GM23338 (cell line): Measurements from ENCODE around the gene AP2A1. TPM values are rescaled to one million over a fixed set of nuclear protein-coding genes. Genes with fewer than 3 reads are reported as not detected.

ENCODE experiments used
- ATAC-seq: fragments of 200-7000 bp; cut with Tn5 transposase; 3 replicates; pipeline ENCODE4 v1.9.1; 2020
- DNase-seq: peaks from one replicate; pipeline ENCODE4 v3.0.0-alpha.2; 2015; ENCODE audit warnings: low spot score
- H2AFZ ChIP-seq: fragments of 200-600 bp; sonication (generic); 2 replicates; pipeline ENCODE4 v1.8.0; 2016; ENCODE audit warnings: antibody characterized with exemption, mild to moderate bottlenecking, moderate library complexity
- H3F3A ChIP-seq: fragments of 200-600 bp; sonication (generic); replicated peaks from 2 replicates; pipeline ENCODE4 v1.8.0; 2017; ENCODE audit warnings: antibody characterized with exemption, mixed run types, low read depth
- H3K27ac ChIP-seq: fragments of 200-600 bp; sonication (generic); 2 replicates; pipeline ENCODE4 v1.6.1; 2016; ENCODE audit warnings: low read depth
- H3K27me3 ChIP-seq: fragments of 200-600 bp; sonication (generic); 2 replicates; pipeline ENCODE4 v1.8.0; 2016; ENCODE audit warnings: mild to moderate bottlenecking, mixed run types, moderate library complexity; ENCODE audit not compliant: insufficient read depth
- H3K36me3 ChIP-seq: fragments of 200-600 bp; sonication (generic); 2 replicates; pipeline ENCODE4 v1.8.0; 2016; ENCODE audit warnings: mild to moderate bottlenecking; ENCODE audit not compliant: insufficient read depth
- H3K4me1 ChIP-seq: fragments of 200-600 bp; sonication (generic); 2 replicates; pipeline ENCODE4 v1.8.0; 2016; ENCODE audit warnings: mild to moderate bottlenecking, moderate library complexity; ENCODE audit not compliant: insufficient read depth
- H3K4me2 ChIP-seq: fragments of 200-600 bp; sonication (generic); 2 replicates; pipeline ENCODE4 v1.7.1; 2017; ENCODE audit warnings: mixed run types
- H3K4me3 ChIP-seq: fragments of 200-600 bp; sonication (generic); 2 replicates; pipeline ENCODE4 v1.6.1; 2016; ENCODE audit warnings: mixed run types
- H3K79me2 ChIP-seq: fragments of 200-600 bp; sonication (generic); replicated peaks from 2 replicates; pipeline ENCODE4 v1.8.0; 2017; ENCODE audit warnings: mild to moderate bottlenecking; ENCODE audit not compliant: insufficient read depth
- H3K9me2 ChIP-seq: fragments of 200-600 bp; sonication (generic); 2 replicates; pipeline ENCODE4 v1.8.0; 2017; ENCODE audit not compliant: insufficient read depth
- H4K20me1 ChIP-seq: fragments of 200-600 bp; sonication (generic); replicated peaks from 2 replicates; pipeline ENCODE4 v1.8.0; 2017; ENCODE audit warnings: mild to moderate bottlenecking; ENCODE audit not compliant: insufficient read depth
- H3K27ac Mint-ChIP-seq: 2 replicates; pipeline ENCODE4 v1.8.0; 2020; ENCODE audit warnings: inconsistent platforms, mild to moderate bottlenecking, moderate library complexity, mixed read lengths
- H3K27me3 Mint-ChIP-seq: 3 replicates; pipeline ENCODE4 v1.8.0; 2022; ENCODE audit warnings: low read depth, mild to moderate bottlenecking, moderate library complexity, mixed read lengths, inconsistent platforms; ENCODE audit not compliant: insufficient read depth, poor library complexity
- H3K36me3 Mint-ChIP-seq: 3 replicates; pipeline ENCODE4 v1.8.0; 2021; ENCODE audit warnings: low read depth, mild to moderate bottlenecking, inconsistent platforms, moderate library complexity, mixed read lengths
- H3K4me1 Mint-ChIP-seq: 3 replicates; pipeline ENCODE4 v1.8.0; 2020; ENCODE audit warnings: mild to moderate bottlenecking, inconsistent platforms, mixed read lengths
- H3K4me3 Mint-ChIP-seq: 3 replicates; pipeline ENCODE4 v1.8.0; 2021; ENCODE audit warnings: moderate library complexity, mild to moderate bottlenecking, inconsistent platforms, mixed read lengths
- H3K9me3 Mint-ChIP-seq: 3 replicates; pipeline ENCODE4 v1.8.0; 2020; ENCODE audit warnings: moderate library complexity, mild to moderate bottlenecking, inconsistent platforms, mixed read lengths
- CREB1 ChIP-seq: fragments of 250-450 bp; sonication (Bioruptor Pico); IDR thresholded peaks from 2 replicates; pipeline ENCODE4 v1.5.0; 2020; ENCODE audit warnings: low read depth, mild to moderate bottlenecking, moderate library complexity
- EZH2 ChIP-seq: fragments of 200-600 bp; sonication (generic); IDR thresholded peaks from one replicate; pipeline ENCODE4 v1.8.0; 2017; ENCODE audit warnings: antibody characterized with exemption, mild to moderate bottlenecking, low read depth; ENCODE audit not compliant: unreplicated experiment
- EZH2phosphoT487 ChIP-seq: fragments of 200-600 bp; sonication (generic); IDR thresholded peaks from one replicate; pipeline ENCODE4 v1.8.1; 2018; ENCODE audit warnings: antibody characterized with exemption; ENCODE audit not compliant: unreplicated experiment
- JUNB ChIP-seq: IDR thresholded peaks from one replicate; pipeline ENCODE4 v1.6.1; 2016; ENCODE audit warnings: antibody characterized with exemption; ENCODE audit not compliant: unreplicated experiment
- NANOG ChIP-seq: IDR thresholded peaks from 2 replicates; pipeline ENCODE4 v1.6.1; 2016; ENCODE audit warnings: antibody characterized with exemption, borderline replicate concordance
- POLR2AphosphoS5 ChIP-seq: IDR thresholded peaks from 2 replicates; pipeline ENCODE4 v1.6.1; 2016; ENCODE audit warnings: antibody characterized with exemption, low read depth
- STAT1 ChIP-seq: IDR thresholded peaks from one replicate; pipeline ENCODE4 v1.6.1; 2016; ENCODE audit warnings: antibody characterized with exemption; ENCODE audit not compliant: unreplicated experiment
- ZNF331 ChIP-seq: fragments of 250-450 bp; sonication (Bioruptor Pico); IDR thresholded peaks from 2 replicates; pipeline ENCODE4 v1.5.0; 2020; ENCODE audit warnings: low read depth, mild to moderate bottlenecking, moderate library complexity
- polyA plus RNA-seq: library from polyadenylated mRNA; unstranded; fragments of >200 nt; fragmentation: Nextera tagmentation; extraction: Ambion mirVana; gene quantifications from 2 replicates; pipeline ENCODE4 v1.2.1, GENCODE V29; 2016
- total RNA-seq: library from RNA; depleted of rRNA; stranded (reverse); fragments of >200 nt; shearing (Covaris generic); gene quantifications from 2 replicates; pipeline ENCODE4 v1.2.3, GENCODE V29; 2014
- TF ChIP-seq, protein P1 (sequence below): IDR thresholded peaks from one replicate; pipeline ENCODE4 v1.6.1; 2018; ENCODE audit warnings: antibody characterized with exemption; ENCODE audit not compliant: unreplicated experiment
- TF ChIP-seq, protein P2 (sequence below): IDR thresholded peaks from 2 replicates; pipeline ENCODE4 v1.6.1; 2016; ENCODE audit warnings: antibody characterized with exemption
- TF ChIP-seq, protein P3 (sequence below), 2 experiments: fragments of 200-600 bp in 1 of 2; sonication (generic) in 1 of 2; conservative IDR thresholded peaks; 2 replicates each; pipeline versions ENCODE4 v1.5.1 to v1.6.1; 2016 to 2017; ENCODE audit warnings: antibody characterized with exemption in 2 of 2, low read depth in 2 of 2, mild to moderate bottlenecking in 2 of 2, moderate library complexity in 1 of 2
- TF ChIP-seq, protein P4 (sequence below): fragments of 250-450 bp; sonication (Bioruptor Pico); IDR thresholded peaks from 2 replicates; pipeline ENCODE4 v1.5.0; 2020; ENCODE audit warnings: mild to moderate bottlenecking, moderate library complexity

AP2A1 gene
- total and polyA plus RNA-seq, 2 experiments from 2014 or later: 34.1 to 129 TPM

DNA sequence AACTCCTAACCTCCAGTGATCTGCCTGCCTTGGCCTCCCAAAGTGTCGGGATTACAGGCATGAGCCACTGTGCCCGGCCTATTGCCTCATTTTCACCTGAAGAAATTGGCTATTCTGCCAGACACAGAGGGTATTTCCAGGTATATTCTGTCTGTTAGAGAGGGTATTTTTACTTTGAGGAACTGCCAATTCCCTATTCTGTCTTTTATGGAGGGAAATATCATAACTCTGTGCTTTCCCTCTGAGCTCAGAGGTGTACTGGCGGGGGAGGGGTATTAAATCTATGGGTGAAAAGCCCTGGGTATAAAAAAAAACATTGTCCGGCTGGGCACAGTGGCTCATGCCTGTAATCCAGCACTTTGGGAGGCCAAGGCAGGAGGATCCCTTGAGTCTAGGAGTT, 28.5 kb upstream of the AP2A1 start (continued):
- no peak for TF ChIP-seq POLR2AphosphoS5
- no peak for TF ChIP-seq NANOG
- no peak for TF ChIP-seq ZNF331
- TF ChIP-seq, protein P1, sequence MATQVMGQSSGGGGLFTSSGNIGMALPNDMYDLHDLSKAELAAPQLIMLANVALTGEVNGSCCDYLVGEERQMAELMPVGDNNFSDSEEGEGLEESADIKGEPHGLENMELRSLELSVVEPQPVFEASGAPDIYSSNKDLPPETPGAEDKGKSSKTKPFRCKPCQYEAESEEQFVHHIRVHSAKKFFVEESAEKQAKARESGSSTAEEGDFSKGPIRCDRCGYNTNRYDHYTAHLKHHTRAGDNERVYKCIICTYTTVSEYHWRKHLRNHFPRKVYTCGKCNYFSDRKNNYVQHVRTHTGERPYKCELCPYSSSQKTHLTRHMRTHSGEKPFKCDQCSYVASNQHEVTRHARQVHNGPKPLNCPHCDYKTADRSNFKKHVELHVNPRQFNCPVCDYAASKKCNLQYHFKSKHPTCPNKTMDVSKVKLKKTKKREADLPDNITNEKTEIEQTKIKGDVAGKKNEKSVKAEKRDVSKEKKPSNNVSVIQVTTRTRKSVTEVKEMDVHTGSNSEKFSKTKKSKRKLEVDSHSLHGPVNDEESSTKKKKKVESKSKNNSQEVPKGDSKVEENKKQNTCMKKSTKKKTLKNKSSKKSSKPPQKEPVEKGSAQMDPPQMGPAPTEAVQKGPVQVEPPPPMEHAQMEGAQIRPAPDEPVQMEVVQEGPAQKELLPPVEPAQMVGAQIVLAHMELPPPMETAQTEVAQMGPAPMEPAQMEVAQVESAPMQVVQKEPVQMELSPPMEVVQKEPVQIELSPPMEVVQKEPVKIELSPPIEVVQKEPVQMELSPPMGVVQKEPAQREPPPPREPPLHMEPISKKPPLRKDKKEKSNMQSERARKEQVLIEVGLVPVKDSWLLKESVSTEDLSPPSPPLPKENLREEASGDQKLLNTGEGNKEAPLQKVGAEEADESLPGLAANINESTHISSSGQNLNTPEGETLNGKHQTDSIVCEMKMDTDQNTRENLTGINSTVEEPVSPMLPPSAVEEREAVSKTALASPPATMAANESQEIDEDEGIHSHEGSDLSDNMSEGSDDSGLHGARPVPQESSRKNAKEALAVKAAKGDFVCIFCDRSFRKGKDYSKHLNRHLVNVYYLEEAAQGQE: no peak
- TF ChIP-seq, protein P2, sequence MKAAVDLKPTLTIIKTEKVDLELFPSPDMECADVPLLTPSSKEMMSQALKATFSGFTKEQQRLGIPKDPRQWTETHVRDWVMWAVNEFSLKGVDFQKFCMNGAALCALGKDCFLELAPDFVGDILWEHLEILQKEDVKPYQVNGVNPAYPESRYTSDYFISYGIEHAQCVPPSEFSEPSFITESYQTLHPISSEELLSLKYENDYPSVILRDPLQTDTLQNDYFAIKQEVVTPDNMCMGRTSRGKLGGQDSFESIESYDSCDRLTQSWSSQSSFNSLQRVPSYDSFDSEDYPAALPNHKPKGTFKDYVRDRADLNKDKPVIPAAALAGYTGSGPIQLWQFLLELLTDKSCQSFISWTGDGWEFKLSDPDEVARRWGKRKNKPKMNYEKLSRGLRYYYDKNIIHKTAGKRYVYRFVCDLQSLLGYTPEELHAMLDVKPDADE: no peak
- no peak for TF ChIP-seq EZH2
- no peak for TF ChIP-seq EZH2phosphoT487

DNA sequence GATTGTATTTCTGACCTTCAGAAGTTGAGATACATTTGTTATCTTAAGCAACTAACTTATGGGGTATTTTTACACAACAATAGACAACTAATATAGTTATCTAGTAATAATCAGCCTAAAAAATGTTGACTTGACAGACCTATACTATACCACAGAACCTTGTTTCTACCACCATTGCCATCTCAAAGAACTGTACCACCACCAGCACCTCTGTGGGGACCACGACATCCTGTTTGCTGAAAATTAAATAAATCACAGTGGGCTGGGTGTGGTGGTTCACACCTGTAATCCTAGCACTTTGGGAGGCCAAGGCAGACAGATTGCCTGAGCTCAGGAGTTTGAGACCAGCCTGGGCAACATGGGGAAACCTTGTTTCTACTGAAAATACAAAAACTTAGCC, 27.7 kb upstream of the AP2A1 start:
- H3K36me3 Mint-ChIP-seq: no peaks in the 10 kb centered on the region
- no peaks in the 10 kb centered on the region for H3K79me2 ChIP-seq
- H3K36me3 ChIP-seq: no peaks in the 10 kb centered on the region
- no peaks in the 10 kb centered on the region for H3F3A ChIP-seq
- no peaks in the 10 kb centered on the region for H3K27me3 ChIP-seq
- no peak overlapping the region for H3K4me2 ChIP-seq
- no peak overlapping the region for H2AFZ ChIP-seq
- no peaks in the 10 kb centered on the region for H3K4me1 Mint-ChIP-seq
- H3K9me3 Mint-ChIP-seq: no peaks in the 10 kb centered on the region; the same call in 2 of the 3 replicates
- H3K27me3 Mint-ChIP-seq: peaks cover 2% of the 10 kb centered on the region
- H3K27ac ChIP-seq: no peak overlapping the region
- H4K20me1 ChIP-seq: no peaks in the 10 kb centered on the region
- no peak overlapping the region for H3K4me3 ChIP-seq
- H3K4me1 ChIP-seq: no peaks in the 10 kb centered on the region
- H3K9me2 ChIP-seq: no peaks in the 10 kb centered on the region
- H3K4me3 Mint-ChIP-seq: no peak overlapping the region
- ATAC-seq (no peak), DNase-seq (no peak)
- no peak overlapping the region for H3K27ac Mint-ChIP-seq
- TF ChIP-seq STAT1 (no peak), JUNB (no peak), CREB1 (CRISPR knock-in tag) (no peak), NANOG (no peak), POLR2AphosphoS5 (no peak), EZH2 (no peak), ZNF331 (no peak)
- TF ChIP-seq, protein P3, sequence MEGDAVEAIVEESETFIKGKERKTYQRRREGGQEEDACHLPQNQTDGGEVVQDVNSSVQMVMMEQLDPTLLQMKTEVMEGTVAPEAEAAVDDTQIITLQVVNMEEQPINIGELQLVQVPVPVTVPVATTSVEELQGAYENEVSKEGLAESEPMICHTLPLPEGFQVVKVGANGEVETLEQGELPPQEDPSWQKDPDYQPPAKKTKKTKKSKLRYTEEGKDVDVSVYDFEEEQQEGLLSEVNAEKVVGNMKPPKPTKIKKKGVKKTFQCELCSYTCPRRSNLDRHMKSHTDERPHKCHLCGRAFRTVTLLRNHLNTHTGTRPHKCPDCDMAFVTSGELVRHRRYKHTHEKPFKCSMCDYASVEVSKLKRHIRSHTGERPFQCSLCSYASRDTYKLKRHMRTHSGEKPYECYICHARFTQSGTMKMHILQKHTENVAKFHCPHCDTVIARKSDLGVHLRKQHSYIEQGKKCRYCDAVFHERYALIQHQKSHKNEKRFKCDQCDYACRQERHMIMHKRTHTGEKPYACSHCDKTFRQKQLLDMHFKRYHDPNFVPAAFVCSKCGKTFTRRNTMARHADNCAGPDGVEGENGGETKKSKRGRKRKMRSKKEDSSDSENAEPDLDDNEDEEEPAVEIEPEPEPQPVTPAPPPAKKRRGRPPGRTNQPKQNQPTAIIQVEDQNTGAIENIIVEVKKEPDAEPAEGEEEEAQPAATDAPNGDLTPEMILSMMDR (conservative IDR thresholded peaks at IDR 0.05; ENCODE audit: low read depth in 2 of 2): no peak
- TF ChIP-seq, protein P2: no peak
- TF ChIP-seq, protein P4, sequence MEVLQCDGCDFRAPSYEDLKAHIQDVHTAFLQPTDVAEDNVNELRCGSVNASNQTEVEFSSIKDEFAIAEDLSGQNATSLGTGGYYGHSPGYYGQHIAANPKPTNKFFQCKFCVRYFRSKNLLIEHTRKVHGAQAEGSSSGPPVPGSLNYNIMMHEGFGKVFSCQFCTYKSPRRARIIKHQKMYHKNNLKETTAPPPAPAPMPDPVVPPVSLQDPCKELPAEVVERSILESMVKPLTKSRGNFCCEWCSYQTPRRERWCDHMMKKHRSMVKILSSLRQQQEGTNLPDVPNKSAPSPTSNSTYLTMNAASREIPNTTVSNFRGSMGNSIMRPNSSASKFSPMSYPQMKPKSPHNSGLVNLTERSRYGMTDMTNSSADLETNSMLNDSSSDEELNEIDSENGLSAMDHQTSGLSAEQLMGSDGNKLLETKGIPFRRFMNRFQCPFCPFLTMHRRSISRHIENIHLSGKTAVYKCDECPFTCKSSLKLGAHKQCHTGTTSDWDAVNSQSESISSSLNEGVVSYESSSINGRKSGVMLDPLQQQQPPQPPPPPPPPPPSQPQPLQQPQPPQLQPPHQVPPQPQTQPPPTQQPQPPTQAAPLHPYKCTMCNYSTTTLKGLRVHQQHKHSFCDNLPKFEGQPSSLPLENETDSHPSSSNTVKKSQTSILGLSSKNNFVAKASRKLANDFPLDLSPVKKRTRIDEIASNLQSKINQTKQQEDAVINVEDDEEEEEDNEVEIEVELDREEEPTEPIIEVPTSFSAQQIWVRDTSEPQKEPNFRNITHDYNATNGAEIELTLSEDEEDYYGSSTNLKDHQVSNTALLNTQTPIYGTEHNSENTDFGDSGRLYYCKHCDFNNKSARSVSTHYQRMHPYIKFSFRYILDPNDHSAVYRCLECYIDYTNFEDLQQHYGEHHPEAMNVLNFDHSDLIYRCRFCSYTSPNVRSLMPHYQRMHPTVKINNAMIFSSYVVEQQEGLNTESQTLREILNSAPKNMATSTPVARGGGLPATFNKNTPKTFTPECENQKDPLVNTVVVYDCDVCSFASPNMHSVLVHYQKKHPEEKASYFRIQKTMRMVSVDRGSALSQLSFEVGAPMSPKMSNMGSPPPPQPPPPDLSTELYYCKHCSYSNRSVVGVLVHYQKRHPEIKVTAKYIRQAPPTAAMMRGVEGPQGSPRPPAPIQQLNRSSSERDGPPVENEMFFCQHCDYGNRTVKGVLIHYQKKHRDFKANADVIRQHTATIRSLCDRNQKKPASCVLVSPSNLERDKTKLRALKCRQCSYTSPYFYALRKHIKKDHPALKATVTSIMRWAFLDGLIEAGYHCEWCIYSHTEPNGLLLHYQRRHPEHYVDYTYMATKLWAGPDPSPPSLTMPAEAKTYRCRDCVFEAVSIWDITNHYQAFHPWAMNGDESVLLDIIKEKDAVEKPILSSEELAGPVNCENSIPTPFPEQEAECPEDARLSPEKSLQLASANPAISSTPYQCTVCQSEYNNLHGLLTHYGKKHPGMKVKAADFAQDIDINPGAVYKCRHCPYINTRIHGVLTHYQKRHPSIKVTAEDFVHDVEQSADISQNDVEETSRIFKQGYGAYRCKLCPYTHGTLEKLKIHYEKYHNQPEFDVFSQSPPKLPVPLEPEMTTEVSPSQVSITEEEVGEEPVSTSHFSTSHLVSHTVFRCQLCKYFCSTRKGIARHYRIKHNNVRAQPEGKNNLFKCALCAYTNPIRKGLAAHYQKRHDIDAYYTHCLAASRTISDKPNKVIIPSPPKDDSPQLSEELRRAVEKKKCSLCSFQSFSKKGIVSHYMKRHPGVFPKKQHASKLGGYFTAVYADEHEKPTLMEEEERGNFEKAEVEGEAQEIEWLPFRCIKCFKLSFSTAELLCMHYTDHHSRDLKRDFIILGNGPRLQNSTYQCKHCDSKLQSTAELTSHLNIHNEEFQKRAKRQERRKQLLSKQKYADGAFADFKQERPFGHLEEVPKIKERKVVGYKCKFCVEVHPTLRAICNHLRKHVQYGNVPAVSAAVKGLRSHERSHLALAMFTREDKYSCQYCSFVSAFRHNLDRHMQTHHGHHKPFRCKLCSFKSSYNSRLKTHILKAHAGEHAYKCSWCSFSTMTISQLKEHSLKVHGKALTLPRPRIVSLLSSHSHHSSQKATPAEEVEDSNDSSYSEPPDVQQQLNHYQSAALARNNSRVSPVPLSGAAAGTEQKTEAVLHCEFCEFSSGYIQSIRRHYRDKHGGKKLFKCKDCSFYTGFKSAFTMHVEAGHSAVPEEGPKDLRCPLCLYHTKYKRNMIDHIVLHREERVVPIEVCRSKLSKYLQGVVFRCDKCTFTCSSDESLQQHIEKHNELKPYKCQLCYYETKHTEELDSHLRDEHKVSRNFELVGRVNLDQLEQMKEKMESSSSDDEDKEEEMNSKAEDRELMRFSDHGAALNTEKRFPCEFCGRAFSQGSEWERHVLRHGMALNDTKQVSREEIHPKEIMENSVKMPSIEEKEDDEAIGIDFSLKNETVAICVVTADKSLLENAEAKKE (CRISPR knock-in tag): no peak
